IMR-90 (cell line): ENCODE measurements around the gene AKR1C2.

ENCODE experiments used
- CHD1 ChIP-seq: IDR thresholded peaks from 2 replicates; pipeline ENCODE4 v1.6.1; 2012; ENCODE audit warnings: low read depth, low read length, improper control_type of control experiment
- MAZ ChIP-seq: IDR thresholded peaks from 2 replicates; pipeline ENCODE4 v1.6.1; 2012; ENCODE audit warnings: low read depth, mild to moderate bottlenecking, low read length, improper control_type of control experiment, moderate library complexity, borderline replicate concordance
- POLR2A ChIP-seq: IDR thresholded peaks from 2 replicates; pipeline ENCODE4 v1.6.1; 2012; ENCODE audit warnings: mild to moderate bottlenecking, low read depth, low read length
- SMC3 ChIP-seq: fragments of 150-350 bp; IDR thresholded peaks from 2 replicates; pipeline ENCODE4 v1.6.1; 2016; ENCODE audit warnings: low read depth, mild to moderate bottlenecking, antibody characterized with exemption, low read length, moderate library complexity
- TF ChIP-seq, protein P1 (sequence below): conservative IDR thresholded peaks from 2 replicates; pipeline ENCODE4 v1.5.1; 2012; ENCODE audit warnings: mild to moderate bottlenecking, low read depth, low read length, improper control_type of control experiment
- TF ChIP-seq, protein P2 (sequence below): fragments of 150-350 bp; IDR thresholded peaks from 2 replicates; pipeline ENCODE4 v1.6.1; 2017; ENCODE audit warnings: mild to moderate bottlenecking, antibody characterized with exemption, low read length, low read depth

DNA sequence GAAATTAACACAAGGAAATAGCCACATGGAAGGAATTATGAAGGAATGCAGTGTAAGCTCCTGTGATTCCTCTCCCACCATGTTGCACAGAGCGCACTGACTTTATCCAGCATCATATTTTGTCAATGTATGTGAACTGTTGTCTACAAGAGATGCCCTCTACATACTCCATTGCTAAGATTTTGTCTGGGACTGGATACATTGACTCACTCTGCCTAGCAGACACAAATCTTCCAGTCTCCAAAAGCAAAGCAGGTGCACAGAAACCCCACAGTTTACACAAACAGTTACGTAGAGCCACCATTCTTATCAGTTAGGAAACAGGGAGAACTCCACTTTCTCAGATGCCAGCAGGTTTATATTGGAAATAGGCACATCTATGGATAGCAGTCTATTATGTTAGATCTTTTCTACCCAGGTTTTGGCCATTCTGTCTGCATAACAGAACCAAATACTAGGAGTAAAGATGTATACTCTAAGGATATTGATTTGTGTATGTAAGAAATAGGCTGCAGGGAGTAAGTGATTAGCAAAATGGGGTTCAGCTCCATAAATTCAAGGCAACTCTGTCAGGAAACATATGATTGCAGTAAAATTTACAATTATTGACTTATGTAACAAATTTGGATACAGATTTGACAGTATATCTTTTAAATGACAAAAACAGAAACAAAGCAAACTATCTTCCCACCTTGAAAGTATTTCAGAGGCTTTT, 1.5 kb downstream of the AKR1C2 start:
- TF ChIP-seq, protein P1, sequence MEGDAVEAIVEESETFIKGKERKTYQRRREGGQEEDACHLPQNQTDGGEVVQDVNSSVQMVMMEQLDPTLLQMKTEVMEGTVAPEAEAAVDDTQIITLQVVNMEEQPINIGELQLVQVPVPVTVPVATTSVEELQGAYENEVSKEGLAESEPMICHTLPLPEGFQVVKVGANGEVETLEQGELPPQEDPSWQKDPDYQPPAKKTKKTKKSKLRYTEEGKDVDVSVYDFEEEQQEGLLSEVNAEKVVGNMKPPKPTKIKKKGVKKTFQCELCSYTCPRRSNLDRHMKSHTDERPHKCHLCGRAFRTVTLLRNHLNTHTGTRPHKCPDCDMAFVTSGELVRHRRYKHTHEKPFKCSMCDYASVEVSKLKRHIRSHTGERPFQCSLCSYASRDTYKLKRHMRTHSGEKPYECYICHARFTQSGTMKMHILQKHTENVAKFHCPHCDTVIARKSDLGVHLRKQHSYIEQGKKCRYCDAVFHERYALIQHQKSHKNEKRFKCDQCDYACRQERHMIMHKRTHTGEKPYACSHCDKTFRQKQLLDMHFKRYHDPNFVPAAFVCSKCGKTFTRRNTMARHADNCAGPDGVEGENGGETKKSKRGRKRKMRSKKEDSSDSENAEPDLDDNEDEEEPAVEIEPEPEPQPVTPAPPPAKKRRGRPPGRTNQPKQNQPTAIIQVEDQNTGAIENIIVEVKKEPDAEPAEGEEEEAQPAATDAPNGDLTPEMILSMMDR = no peak
- TF ChIP-seq POLR2A = no peak
- TF ChIP-seq CHD1 = no peak
- no peak for TF ChIP-seq SMC3
- TF ChIP-seq, protein P2, sequence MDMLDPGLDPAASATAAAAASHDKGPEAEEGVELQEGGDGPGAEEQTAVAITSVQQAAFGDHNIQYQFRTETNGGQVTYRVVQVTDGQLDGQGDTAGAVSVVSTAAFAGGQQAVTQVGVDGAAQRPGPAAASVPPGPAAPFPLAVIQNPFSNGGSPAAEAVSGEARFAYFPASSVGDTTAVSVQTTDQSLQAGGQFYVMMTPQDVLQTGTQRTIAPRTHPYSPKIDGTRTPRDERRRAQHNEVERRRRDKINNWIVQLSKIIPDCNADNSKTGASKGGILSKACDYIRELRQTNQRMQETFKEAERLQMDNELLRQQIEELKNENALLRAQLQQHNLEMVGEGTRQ = no peak
- TF ChIP-seq MAZ = no peak
